Transverse colon (tissue), 4 donors: Measurements from ENCODE around the gene NEDD4L. TPM values are rescaled to one million over a fixed set of nuclear protein-coding genes. Genes with fewer than 3 reads are reported as not detected.
A peak's percentile ranks its signal among the peaks of the same experiment; 100 is the strongest.

Experiments used
- DNase-seq: peaks from one replicate; pipeline ENCODE4 v3.0.0-alpha.2; 2019
- H3K27ac ChIP-seq, 4 donors: fragments of 200-600 bp; sonication (generic); 2 replicates each; pipeline ENCODE4 v1.5.1; 2016 to 2018; ENCODE audit warnings: inconsistent platforms in 4 of 4
- H3K27me3 ChIP-seq: fragments of 200-600 bp; sonication (generic); 2 replicates; pipeline ENCODE4 v1.5.1; 2017; ENCODE audit warnings: inconsistent platforms
- H3K36me3 ChIP-seq, 4 donors: fragments of 200-600 bp; sonication (generic); 2 replicates each; pipeline ENCODE4 v1.5.1; 2017 to 2019; ENCODE audit warnings: inconsistent platforms in 4 of 4
- H3K4me1 ChIP-seq, 4 donors: fragments of 200-600 bp; sonication (generic); 2 replicates each; pipeline ENCODE4 v1.5.1; 2017 to 2020; ENCODE audit warnings: inconsistent platforms in 4 of 4
- H3K4me3 ChIP-seq, 4 donors: fragments of 200-600 bp; sonication (generic); 1 replicate in 1 of 4; 2 replicates in 3 of 4; pipeline versions ENCODE4 v1.5.1 to v1.6.1; 2017 to 2019; ENCODE audit warnings: inconsistent platforms in 4 of 4
- H3K9me3 ChIP-seq, 2 donors: fragments of 200-600 bp; sonication (generic); 2 replicates each; pipeline ENCODE4 v1.5.1; 2017 to 2019; ENCODE audit warnings: inconsistent platforms in 2 of 2
- EP300 ChIP-seq: sonication (generic); formaldehyde crosslinking; IDR thresholded peaks from one replicate; pipeline ENCODE4 v1.6.1; 2017; ENCODE audit warnings: antibody characterized with exemption, low read depth
- POLR2A ChIP-seq: fragments of 450-650 bp; IDR thresholded peaks from one replicate; pipeline ENCODE4 v1.6.1; 2016; ENCODE audit warnings: antibody characterized with exemption, mild to moderate bottlenecking, moderate library complexity
- POLR2AphosphoS5 ChIP-seq, 3 donors: sonication (generic); formaldehyde crosslinking; IDR thresholded peaks; one replicate each; pipeline ENCODE4 v1.6.1; 2016; ENCODE audit warnings: antibody characterized with exemption in 3 of 3
- WGBS, 2 donors: methylation state at CpG; one replicate each; pipeline ENCODE4 v1.1.5; 2018; ENCODE audit warnings: low coverage in 1 of 2; 5-methylcytosine and 5-hydroxymethylcytosine counted together
- in situ Hi-C, 4 donors: fragments of 200-750 bp; cut with MboI; loops; one replicate each; pipeline versions ENCODE4 v1.15.0 to v1.15.1; 2017; ENCODE audit warnings: low sequenced_read_pairs in 3 of 4, low pct_ligation_motif_present in 1 of 4, low pct_unique_long_range_greater_than_20kb in 1 of 4
- intact Hi-C: fragments of 100-400 bp; cut with DNase I; formaldehyde crosslinking; loops from one replicate; pipeline ENCODE4 v1.15.1; 2023; ENCODE audit warnings: low total_unique reads
- total RNA-seq, 4 donors: library from RNA; depleted of rRNA; stranded (reverse); fragments of >200 nt; gene quantifications; one replicate each; pipeline ENCODE4 v1.1.0, GENCODE V29; 2016
- TF ChIP-seq, protein P1 (sequence below), 5 experiments: fragments of 200-600 bp in 3 of 5; fragments of 450-650 bp in 2 of 5; sonication (generic) in 3 of 5; IDR thresholded peaks; 1 replicate in 2 of 5; 2 replicates in 3 of 5; pipeline ENCODE4 v1.5.1; 2016 to 2017; ENCODE audit warnings: antibody characterized with exemption in 5 of 5, inconsistent platforms in 3 of 5, mild to moderate bottlenecking in 2 of 5, moderate library complexity in 1 of 5

Gene NEDD4L
- total RNA-seq, 4 donors from 2014 or later = 217 to 773 (median 305) TPM

DNA sequence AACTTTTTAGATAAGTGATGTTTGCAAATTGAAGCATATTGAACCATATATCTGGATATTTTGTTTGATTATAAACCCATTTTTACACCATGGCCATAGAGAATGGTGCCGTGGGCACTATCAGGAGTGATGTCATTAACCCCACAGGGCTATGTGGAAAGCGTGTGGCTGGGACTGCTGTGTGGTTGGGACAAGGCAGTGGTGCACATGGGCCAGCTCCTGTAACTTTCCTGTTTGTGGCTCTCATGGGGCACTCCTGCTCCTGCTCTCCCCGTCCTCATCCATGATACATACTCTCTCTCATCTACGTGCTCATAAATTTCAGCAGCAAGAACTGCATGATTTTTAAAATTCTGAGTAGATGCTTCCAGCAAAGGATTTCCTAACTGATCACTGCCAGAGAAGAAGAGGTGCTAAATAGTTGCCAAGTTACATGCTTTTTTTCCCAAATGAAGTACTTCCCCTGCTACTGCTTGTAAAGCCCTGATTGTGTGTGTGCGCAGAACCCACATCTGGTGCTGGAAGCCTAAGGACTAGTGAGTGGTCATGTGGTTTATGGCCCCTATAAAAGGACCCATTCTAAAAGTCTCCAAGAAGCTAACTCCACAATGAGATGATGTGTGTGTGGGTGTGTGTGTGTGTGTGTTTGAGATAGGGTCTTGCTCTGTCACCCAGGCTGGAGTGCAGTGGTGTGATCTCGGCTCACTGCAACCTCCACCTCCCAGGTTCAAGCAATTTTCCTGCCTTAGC, 240.8 kb downstream of the NEDD4L start:
- DNase-seq = no peak
- Histone ChIP-seq H3K27ac (peak overlapping the region; percentile 78 to 86 (median 82)), H3K36me3 (no peaks in the 10 kb centered on the region), H3K9me3 (no peaks in the 10 kb centered on the region), H3K4me1 (peaks cover 21 to 69% (median 43%) of the 10 kb centered on the region in 4 donors), H3K27me3 (no peaks in the 10 kb centered on the region), H3K4me3 (no peak overlapping the region)
- WGBS, 2 donors = 57% methylated on average over 4 to 6 of the region's 6 CpGs
- TF ChIP-seq, protein P1, sequence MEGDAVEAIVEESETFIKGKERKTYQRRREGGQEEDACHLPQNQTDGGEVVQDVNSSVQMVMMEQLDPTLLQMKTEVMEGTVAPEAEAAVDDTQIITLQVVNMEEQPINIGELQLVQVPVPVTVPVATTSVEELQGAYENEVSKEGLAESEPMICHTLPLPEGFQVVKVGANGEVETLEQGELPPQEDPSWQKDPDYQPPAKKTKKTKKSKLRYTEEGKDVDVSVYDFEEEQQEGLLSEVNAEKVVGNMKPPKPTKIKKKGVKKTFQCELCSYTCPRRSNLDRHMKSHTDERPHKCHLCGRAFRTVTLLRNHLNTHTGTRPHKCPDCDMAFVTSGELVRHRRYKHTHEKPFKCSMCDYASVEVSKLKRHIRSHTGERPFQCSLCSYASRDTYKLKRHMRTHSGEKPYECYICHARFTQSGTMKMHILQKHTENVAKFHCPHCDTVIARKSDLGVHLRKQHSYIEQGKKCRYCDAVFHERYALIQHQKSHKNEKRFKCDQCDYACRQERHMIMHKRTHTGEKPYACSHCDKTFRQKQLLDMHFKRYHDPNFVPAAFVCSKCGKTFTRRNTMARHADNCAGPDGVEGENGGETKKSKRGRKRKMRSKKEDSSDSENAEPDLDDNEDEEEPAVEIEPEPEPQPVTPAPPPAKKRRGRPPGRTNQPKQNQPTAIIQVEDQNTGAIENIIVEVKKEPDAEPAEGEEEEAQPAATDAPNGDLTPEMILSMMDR (IDR thresholded peaks at IDR 0.05) = no peak
- TF ChIP-seq POLR2AphosphoS5 (IDR thresholded peaks at IDR 0.05) (no peak), EP300 (no peak), POLR2A (no peak)
- in situ Hi-C loops = no loop called here
- intact Hi-C loops = loop anchor here (1.0 kb wide), 1 partner anchor 30 kb away; no protein-coding TSS in a partner anchor

DNA sequence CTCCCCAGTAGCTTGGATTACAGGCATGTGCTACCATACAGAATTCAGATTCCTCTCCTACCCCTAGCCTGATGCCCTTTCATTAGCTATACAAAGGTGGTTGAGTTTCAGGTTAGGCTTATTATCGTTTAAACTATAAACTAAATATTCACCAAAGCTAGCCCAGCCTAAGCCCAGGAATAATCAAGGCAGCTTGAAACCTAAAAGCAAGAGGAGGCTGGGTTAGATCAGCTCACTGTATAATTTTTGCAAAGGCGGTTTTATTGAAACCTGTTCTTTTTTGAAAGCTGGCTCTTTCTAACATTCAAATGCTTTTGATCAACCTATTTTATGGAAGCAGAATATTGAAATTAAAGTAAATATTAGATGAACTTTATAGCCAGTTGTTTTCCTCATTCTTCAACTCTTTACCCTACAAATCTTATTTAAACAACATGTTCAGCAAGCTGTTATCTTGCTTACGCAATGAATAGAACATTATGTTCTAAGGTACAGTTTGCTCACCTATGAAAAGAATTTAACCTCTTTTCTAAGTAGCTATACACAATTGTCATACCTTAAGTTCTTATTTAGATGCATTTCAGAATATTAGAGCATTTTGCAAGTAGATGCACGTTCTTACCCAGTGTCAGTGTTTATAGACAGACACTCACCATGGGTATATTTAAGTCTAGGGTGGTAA, 241.6 kb downstream of the NEDD4L start:
- Histone ChIP-seq H3K4me1 (peaks cover 21 to 63% (median 42%) of the 10 kb centered on the region in 4 donors), H3K27me3 (no peaks in the 10 kb centered on the region), H3K4me3 (no peak overlapping the region), H3K27ac (peak overlapping the region; percentile 78 to 86 (median 82)), H3K36me3 (no peaks in the 10 kb centered on the region), H3K9me3 (no peaks in the 10 kb centered on the region)
- TF ChIP-seq, protein P1 (IDR thresholded peaks at IDR 0.05) = no peak
- TF ChIP-seq EP300 (peak; percentile 93), POLR2AphosphoS5 (IDR thresholded peaks at IDR 0.05) (peak in 2 of 3 donors; percentile 75)
- 39 to 51% methylated on average over 4 of the region's 4 CpGs for WGBS, 2 donors
- intact Hi-C loops (loop anchor here (1.0 kb wide), 1 partner anchor 30 kb away; no protein-coding TSS in a partner anchor), in situ Hi-C loops (no loop called here)
- no peak for DNase-seq

DNA sequence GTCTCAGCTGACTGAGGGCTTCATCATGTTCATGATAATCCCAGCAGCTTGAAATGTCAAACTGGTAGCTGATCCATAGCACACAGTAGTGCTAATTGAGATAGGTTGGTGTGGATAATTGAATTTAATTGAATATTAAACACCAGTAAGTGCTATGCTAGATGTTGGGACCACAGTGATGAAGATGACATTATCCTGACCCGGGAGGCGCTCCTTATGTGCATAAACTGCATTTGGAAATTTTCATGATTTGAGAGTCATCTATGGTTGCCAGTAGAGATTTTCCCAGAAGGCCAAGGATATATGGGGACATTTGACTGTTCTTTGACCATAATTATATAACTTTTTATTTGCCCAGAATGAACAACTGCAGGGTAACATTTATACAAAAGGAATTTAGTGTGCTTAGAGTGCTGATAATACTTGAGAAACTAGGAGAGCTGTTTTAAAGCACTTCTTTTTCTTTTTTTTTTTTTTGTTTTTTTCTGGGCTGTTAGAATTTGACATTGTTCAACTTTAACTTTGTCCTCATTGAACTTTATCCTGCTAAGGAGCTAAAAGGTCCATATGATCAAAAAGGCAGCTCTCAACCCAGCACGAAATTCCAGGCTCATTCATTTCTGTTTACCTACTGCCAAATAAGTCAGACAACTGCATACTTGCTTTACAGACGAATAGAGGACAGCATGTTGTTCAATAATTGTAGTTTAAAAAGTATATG, 242.8 kb downstream of the NEDD4L start:
- Histone ChIP-seq H3K27me3 (no peaks in the 10 kb centered on the region), H3K4me3 (no peak overlapping the region), H3K36me3 (no peaks in the 10 kb centered on the region), H3K9me3 (no peaks in the 10 kb centered on the region), H3K27ac (peak overlapping the region; percentile 78 to 86 (median 82)), H3K4me1 (peaks cover 21 to 63% (median 42%) of the 10 kb centered on the region in 4 donors)
- DNase-seq = no peak
- intact Hi-C loops = no loop called here
- TF ChIP-seq POLR2A = no peak
- TF ChIP-seq POLR2AphosphoS5 (IDR thresholded peaks at IDR 0.05) = no peak
- TF ChIP-seq EP300 = no peak
- TF ChIP-seq, protein P1 (IDR thresholded peaks at IDR 0.05) = no peak
- 60 to 70% methylated on average over 4 of the region's 4 CpGs for WGBS, 2 donors
- in situ Hi-C loops = no loop called here
